Measurements from ENCODE around the gene IL17B.
"Not testable (repeated sequence)": the region's sequence is repeated elsewhere in the genome, so short reads cannot be mapped to it uniquely, and the experiment has no call there.

The IL17B gene

GRCh38 chr5:149403923-149404745, 25.0 kb upstream of the IL17B start:
- no peak for DNase-seq (ENCODE audit: low read depth in 4 of 4, low spot score in 1 of 4)

GRCh38 chr5:149402291-149402690, 23.2 kb upstream of the IL17B start:
- no peak for DNase-seq (ENCODE audit: low read depth in 4 of 4, low spot score in 1 of 4)

GRCh38 chr5:149401051-149401450, 22.0 kb upstream of the IL17B start:
- no peak for DNase-seq (ENCODE audit: low read depth in 4 of 4, low spot score in 1 of 4)

GRCh38 chr5:149400304-149400703, 21.2 kb upstream of the IL17B start:
- no peak for DNase-seq (ENCODE audit: low read depth in 4 of 4, low spot score in 1 of 4)

- no peak for DNase-seq (ENCODE audit: low read depth in 4 of 4, low spot score in 1 of 4)
Observed at GRCh38 chr5:149399775-149400174, 20.7 kb upstream of the IL17B start.

- DNase-seq (ENCODE audit: low read depth in 4 of 4, low spot score in 1 of 4), result not testable (repeated sequence)
Observed at GRCh38 chr5:149398747-149399266, 19.7 kb upstream of the IL17B start.

GRCh38 chr5:149397530-149397929, 18.4 kb upstream of the IL17B start:
- DNase-seq (ENCODE audit: low read depth in 4 of 4, low spot score in 1 of 4), result no peak

- DNase-seq (ENCODE audit: low read depth in 4 of 4, low spot score in 1 of 4), result not testable (repeated sequence)
Observed at GRCh38 chr5:149394996-149395395, 15.9 kb upstream of the IL17B start.

GRCh38 chr5:149392718-149393117, 13.6 kb upstream of the IL17B start:
- no peak for DNase-seq (ENCODE audit: low read depth in 4 of 4, low spot score in 1 of 4)

GRCh38 chr5:149391524-149391923, 12.4 kb upstream of the IL17B start:
- no peak for DNase-seq (ENCODE audit: low read depth in 4 of 4, low spot score in 1 of 4)

- DNase-seq (ENCODE audit: low read depth in 4 of 4, low spot score in 1 of 4), result not testable (repeated sequence)
Observed at GRCh38 chr5:149391076-149391475, 12.0 kb upstream of the IL17B start.

- no peak for DNase-seq (ENCODE audit: low read depth in 4 of 4, low spot score in 1 of 4)
Observed at GRCh38 chr5:149389552-149390495, 10.7 kb upstream of the IL17B start.

GRCh38 chr5:149388498-149389190, 9.6 kb upstream of the IL17B start:
- no peak for DNase-seq (ENCODE audit: low read depth in 4 of 4, low spot score in 1 of 4)

GRCh38 chr5:149387982-149388381, 8.9 kb upstream of the IL17B start:
- no peak for DNase-seq (ENCODE audit: low read depth in 4 of 4, low spot score in 1 of 4)

- no peak for DNase-seq (ENCODE audit: low read depth in 4 of 4, low spot score in 1 of 4)
Observed at GRCh38 chr5:149387081-149387631, 8.1 kb upstream of the IL17B start.

- DNase-seq (ENCODE audit: low read depth in 4 of 4, low spot score in 1 of 4), result no peak
Observed at GRCh38 chr5:149386166-149386565, 7.1 kb upstream of the IL17B start.

- no peak for DNase-seq (ENCODE audit: low read depth in 4 of 4, low spot score in 1 of 4)
Observed at GRCh38 chr5:149383399-149383798, 4.3 kb upstream of the IL17B start.

- no peak for DNase-seq (ENCODE audit: low read depth in 4 of 4, low spot score in 1 of 4)
Observed at GRCh38 chr5:149382517-149383220, 3.6 kb upstream of the IL17B start.

GRCh38 chr5:149381986-149382338, 2.9 kb upstream of the IL17B start:
- DNase-seq (ENCODE audit: low read depth in 4 of 4, low spot score in 1 of 4), result peak; percentile 63 to 74 (median 67)

GRCh38 chr5:149381261-149381985, 2.3 kb upstream of the IL17B start:
- DNase-seq (ENCODE audit: low read depth in 4 of 4, low spot score in 1 of 4), result no peak

All from stimulated activated CD4-positive, alpha-beta T cell treated with anti-CD3 and anti-CD28 coated beads, Interleukin-1b, Interleukin-23, amount 100 ng/mL, for 24 hours (primary cell).